ENCODE data around the gene TPRKB. TPM values are rescaled to one million over a fixed set of nuclear protein-coding genes. Genes with fewer than 3 reads are reported as not detected.
A peak's percentile ranks its signal among the peaks of the same experiment; 100 is the strongest.
"Not testable (repeated sequence)": the region's sequence is repeated elsewhere in the genome, so short reads cannot be mapped to it uniquely, and the experiment has no call there.

TPRKB gene
- total RNA-seq = 10 to 100 TPM; 43.7 to 50.0 TPM

- peak; percentile 98 for DNase-seq
- ATAC-seq = peak; percentile 96
- peaks cover 30% of the 10 kb centered on the region for H3K36me3 Mint-ChIP-seq (ENCODE audit: low read depth)
- ChIA-PET CTCF (interaction anchor here (1.1 to 1.9 kb wide), 10 partner anchors 19 to 717 kb away, joined by 3 to 5 read pairs (median 4); partner anchors contain the start of genes DUSP11, MOB1A and STAMBP), POLR2A (interaction anchor here (0.5 to 1.8 kb wide), 16 partner anchors 9 to 727 kb away, joined by 3 to 8 read pairs (median 5); partner anchors contain the start of genes ALMS1, CCT7, DUSP11 and INO80B)
- peaks cover 21% of the 10 kb centered on the region for H3K4me1 Mint-ChIP-seq (ENCODE audit: low read depth)
- H3K9me3 Mint-ChIP-seq (ENCODE audit: insufficient read depth) = no peaks in the 10 kb centered on the region
- H3K27me3 Mint-ChIP-seq (ENCODE audit: low read depth) = no peaks in the 10 kb centered on the region
- H3K27ac Mint-ChIP-seq = peak within 1 kb of the TSS; percentile 95
- H3K4me3 Mint-ChIP-seq = peak within 1 kb of the TSS; percentile 95
Measured at GRCh38 chr2:73736855-73737779, at the start of gene TPRKB. TSS of gene TPRKB (minus strand) at chr2:73737345. CDS start at chr2:73734569, 2,776 bp downstream.

- CTCF ChIA-PET = not testable (repeated sequence)
Measured at GRCh38 chr2:73783883-73784282, 46.7 kb upstream of the TPRKB start, which contains the start of gene C2orf78. TSS of gene C2orf78 (plus strand) at chr2:73784183. CDS start at chr2:73784310, 127 bp downstream.

DNA sequence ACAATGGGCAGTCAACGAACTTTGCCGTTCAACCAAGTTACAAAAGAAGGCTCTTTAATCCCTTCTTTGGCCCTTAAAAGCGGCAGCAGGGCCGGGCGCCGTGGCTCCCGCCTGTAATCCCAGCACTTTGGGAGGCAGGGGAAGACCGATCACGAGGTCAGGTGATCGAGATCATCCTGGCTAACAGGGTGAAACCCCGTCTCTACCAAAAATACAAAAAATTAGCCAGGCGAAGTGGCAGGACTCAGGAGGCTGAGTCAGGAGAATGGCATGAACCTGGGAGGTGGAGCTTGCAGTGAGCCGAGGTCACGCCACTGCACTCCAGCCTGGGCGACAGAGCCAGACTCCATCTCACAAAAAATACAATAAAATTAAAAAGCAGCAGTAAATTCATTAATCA is 46.3 kb upstream of the TPRKB start:
- H3K36me3 Mint-ChIP-seq (ENCODE audit: low read depth); H3K9me3 Mint-ChIP-seq (ENCODE audit: insufficient read depth); H3K4me3 Mint-ChIP-seq; CTCF ChIA-PET; POLR2A ChIA-PET; H3K27me3 Mint-ChIP-seq (ENCODE audit: low read depth); DNase-seq; H3K27ac Mint-ChIP-seq; ATAC-seq; H3K4me1 Mint-ChIP-seq (ENCODE audit: low read depth): not testable (repeated sequence)

More at GRCh38 chr2:73783883-73784282, 46.7 kb upstream of the TPRKB start, which contains the start of gene C2orf78:
- H3K36me3 Mint-ChIP-seq (ENCODE audit: low read depth); POLR2A ChIA-PET; H3K9me3 Mint-ChIP-seq (ENCODE audit: insufficient read depth); H3K4me1 Mint-ChIP-seq (ENCODE audit: low read depth); ATAC-seq; DNase-seq; H3K4me3 Mint-ChIP-seq; H3K27ac Mint-ChIP-seq; H3K27me3 Mint-ChIP-seq (ENCODE audit: low read depth): not testable (repeated sequence)

GRCh38 chr2:73780237-73780582 is 43.1 kb upstream of the TPRKB start:
- Mint-ChIP-seq H3K9me3 (ENCODE audit: insufficient read depth) (no peaks in the 10 kb centered on the region), H3K27me3 (ENCODE audit: low read depth) (no peaks in the 10 kb centered on the region), H3K36me3 (ENCODE audit: low read depth) (peaks cover 17% of the 10 kb centered on the region), H3K4me1 (ENCODE audit: low read depth) (peaks cover 13% of the 10 kb centered on the region), H3K27ac (peak overlapping the region; percentile 97), H3K4me3 (peak overlapping the region; percentile 99)
- ATAC-seq (no peak), DNase-seq (no peak)
- ChIA-PET CTCF (interaction anchor here (1.0 to 1.9 kb wide), 5 partner anchors 21 to 44 kb away, joined by 3 to 7 read pairs (median 5); partner anchors contain the start of gene TPRKB), POLR2A (interaction anchor here (1.1 to 1.5 kb wide), 2 partner anchors 43 to 44 kb away, joined by 3 to 6 read pairs; partner anchors contain the start of gene TPRKB)

- Mint-ChIP-seq H3K9me3 (ENCODE audit: insufficient read depth) (no peaks in the 10 kb centered on the region), H3K36me3 (ENCODE audit: low read depth) (peaks cover 21% of the 10 kb centered on the region), H3K27me3 (ENCODE audit: low read depth) (no peaks in the 10 kb centered on the region), H3K4me1 (ENCODE audit: low read depth) (peaks cover 13% of the 10 kb centered on the region), H3K4me3 (peak within 1 kb of the TSS; percentile 99), H3K27ac (peak within 1 kb of the TSS; percentile 97)
- ChIA-PET POLR2A (interaction anchor here (0.5 to 1.1 kb wide), 2 partner anchors 43 to 405 kb away, joined by 3 to 6 read pairs; partner anchors contain the start of gene TPRKB), CTCF (interaction anchor here (0.7 to 1.0 kb wide), 3 partner anchors 23 to 90 kb away, joined by 3 to 5 read pairs (median 3); partner anchors contain the start of gene TPRKB)
- peak; percentile 97 for ATAC-seq
- peak; percentile 98 for DNase-seq
Measured at GRCh38 chr2:73779467-73780236, 42.5 kb upstream of the TPRKB start, which contains the start of gene DUSP11. TSS of gene DUSP11 (minus strand) at chr2:73780103. CDS start at chr2:73779974, 129 bp downstream.

- DNase-seq; H3K9me3 Mint-ChIP-seq (ENCODE audit: insufficient read depth); ATAC-seq; H3K27me3 Mint-ChIP-seq (ENCODE audit: low read depth): not testable (repeated sequence)
- CTCF ChIA-PET = interaction anchor here (0.7 to 1.0 kb wide), 3 partner anchors 22 to 89 kb away, joined by 3 to 5 read pairs (median 3); partner anchors contain the start of gene TPRKB
- H3K36me3 Mint-ChIP-seq (ENCODE audit: low read depth) = peaks cover 28% of the 10 kb centered on the region
- H3K27ac Mint-ChIP-seq = peak overlapping the region; percentile 97
- H3K4me3 Mint-ChIP-seq = peak overlapping the region; percentile 99
- peaks cover 13% of the 10 kb centered on the region for H3K4me1 Mint-ChIP-seq (ENCODE audit: low read depth)
- POLR2A ChIA-PET = interaction anchor here (0.5 to 1.1 kb wide), 2 partner anchors 42 to 406 kb away, joined by 3 to 6 read pairs; partner anchors contain the start of gene TPRKB
Measured at GRCh38 chr2:73778867-73779466, 41.8 kb upstream of the TPRKB start.

DNA sequence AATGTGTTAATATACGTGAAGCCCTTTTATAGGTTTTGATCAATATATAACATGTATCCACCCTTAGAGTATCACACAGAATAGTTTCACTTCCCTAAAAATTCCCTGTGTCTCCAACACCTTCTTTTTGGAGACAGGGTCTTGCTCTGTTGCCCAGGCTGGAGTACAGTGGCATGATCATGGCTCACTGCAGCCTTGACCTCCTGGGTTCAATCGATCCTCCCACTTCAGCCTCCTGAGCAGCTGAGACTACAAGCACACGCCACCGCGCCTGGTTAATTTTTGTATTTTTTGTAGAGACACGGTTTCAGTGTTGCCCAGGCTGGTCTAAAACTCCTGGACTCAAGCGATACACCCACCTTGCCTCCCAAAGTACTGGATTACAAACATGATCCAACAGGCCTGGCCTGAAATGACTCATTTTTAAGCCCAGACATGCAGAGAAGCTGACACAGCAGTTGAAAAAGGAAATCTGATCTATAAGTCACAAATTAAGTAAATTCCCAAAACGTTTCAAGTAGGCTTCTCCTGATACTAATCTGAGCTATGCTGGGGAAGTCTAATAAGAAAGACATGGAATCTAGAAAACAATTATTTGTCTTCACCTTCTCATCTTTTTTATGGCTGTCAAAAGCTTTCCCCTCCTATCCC is 39.8 kb upstream of the TPRKB start:
- peaks cover 40% of the 10 kb centered on the region for H3K36me3 Mint-ChIP-seq (ENCODE audit: low read depth)

DNA sequence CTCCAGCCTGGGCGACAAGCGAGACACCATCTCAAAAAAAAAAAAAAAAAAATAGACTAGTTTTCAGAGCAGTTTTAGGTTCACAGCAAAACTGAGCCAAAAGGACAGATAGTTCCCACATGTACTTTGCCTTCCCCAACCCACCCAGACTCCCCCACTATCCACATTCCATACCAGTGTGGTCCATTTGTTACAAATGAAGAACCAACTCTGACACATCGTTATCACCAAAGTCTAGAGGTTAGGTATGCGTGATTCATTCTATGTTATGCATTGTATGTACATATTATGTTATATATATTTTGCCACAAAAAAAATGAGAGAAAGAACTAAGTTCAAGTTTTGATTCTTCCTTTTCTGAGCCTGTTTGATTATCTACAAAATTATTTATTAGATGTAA is 39.2 kb upstream of the TPRKB start:
- ChIA-PET POLR2A (no interaction called here), CTCF (no interaction called here)
- Mint-ChIP-seq H3K4me1 (ENCODE audit: low read depth) (peaks cover 15% of the 10 kb centered on the region), H3K36me3 (ENCODE audit: low read depth) (peaks cover 42% of the 10 kb centered on the region), H3K9me3 (ENCODE audit: insufficient read depth) (no peaks in the 10 kb centered on the region), H3K4me3 (no peak overlapping the region), H3K27me3 (ENCODE audit: low read depth) (no peaks in the 10 kb centered on the region), H3K27ac (no peak overlapping the region)
- DNase-seq (no peak), ATAC-seq (no peak)

More for the DNA sequence above, 39.8 kb upstream of the TPRKB start:
- H3K4me3 Mint-ChIP-seq = no peak overlapping the region
- POLR2A ChIA-PET = interaction anchor here (0.8 to 0.9 kb wide), 2 partner anchors 21 to 39 kb away, joined by 3 read pairs; no protein-coding TSS in a partner anchor
- DNase-seq = no peak
- H3K27ac Mint-ChIP-seq = no peak overlapping the region
- no peak for ATAC-seq
- no peaks in the 10 kb centered on the region for H3K27me3 Mint-ChIP-seq (ENCODE audit: low read depth)
- H3K9me3 Mint-ChIP-seq (ENCODE audit: insufficient read depth) = no peaks in the 10 kb centered on the region
- CTCF ChIA-PET = no interaction called here
- peaks cover 15% of the 10 kb centered on the region for H3K4me1 Mint-ChIP-seq (ENCODE audit: low read depth)

GRCh38 chr2:73772819-73773218 is 35.7 kb upstream of the TPRKB start:
- Mint-ChIP-seq H3K36me3 (ENCODE audit: low read depth) (peaks cover 62% of the 10 kb centered on the region), H3K27ac (no peak overlapping the region), H3K27me3 (ENCODE audit: low read depth) (no peaks in the 10 kb centered on the region), H3K9me3 (ENCODE audit: insufficient read depth) (no peaks in the 10 kb centered on the region), H3K4me3 (no peak overlapping the region), H3K4me1 (ENCODE audit: low read depth) (peaks cover 6% of the 10 kb centered on the region)
- POLR2A ChIA-PET = no interaction called here
- no peak for ATAC-seq
- no peak for DNase-seq
- CTCF ChIA-PET = interaction anchor here (0.7 kb wide), 1 partner anchor 36 kb away, joined by 4 read pairs; the partner anchor contains the start of gene TPRKB

GRCh38 chr2:73770725-73771124 is 33.6 kb upstream of the TPRKB start:
- no peaks in the 10 kb centered on the region for H3K27me3 Mint-ChIP-seq (ENCODE audit: low read depth)
- ChIA-PET POLR2A (no interaction called here), CTCF (no interaction called here)
- peaks cover 58% of the 10 kb centered on the region for H3K36me3 Mint-ChIP-seq (ENCODE audit: low read depth)
- no peak overlapping the region for H3K4me3 Mint-ChIP-seq
- ATAC-seq (no peak), DNase-seq (no peak)
- no peaks in the 10 kb centered on the region for H3K9me3 Mint-ChIP-seq (ENCODE audit: insufficient read depth)
- peaks cover 2% of the 10 kb centered on the region for H3K4me1 Mint-ChIP-seq (ENCODE audit: low read depth)
- no peak overlapping the region for H3K27ac Mint-ChIP-seq

Data from activated CD8-positive, alpha-beta T cell treated with anti-CD3 and anti-CD28 coated beads, Interleukin-2, amount 10 ng/mL, durations not matched to agents 7 days and 5 days (primary cell).